HG03103 (cell line): ENCODE measurements around the gene UBL5.
"Not testable (repeated sequence)": the region's sequence is repeated elsewhere in the genome, so short reads cannot be mapped to it uniquely, and the experiment has no call there.

Experiments
- ATAC-seq: cut with Tn5 transposase; IDR thresholded peaks from one replicate; pipeline ENCODE4 v1.9.1; 2021; ENCODE audit warnings: low read depth; ENCODE audit not compliant: unreplicated experiment

Gene UBL5

GRCh38 chr19:9808855-9809824 is 18.6 kb upstream of the UBL5 start:
- ATAC-seq, result no peak

GRCh38 chr19:9811139-9811538 is 16.6 kb upstream of the UBL5 start:
- no peak for ATAC-seq

- no peak for ATAC-seq
Measured at GRCh38 chr19:9818175-9818733, 9.5 kb upstream of the UBL5 start.

- ATAC-seq, result peak; percentile 77
Measured at GRCh38 chr19:9818734-9819595, 8.8 kb upstream of the UBL5 start, which contains the start of gene FBXL12. Gene FBXL12, minus strand, starts transcription at chr19:9819079. Its CDS starts 266 bp downstream, at chr19:9818813.

- no peak for ATAC-seq
Measured at GRCh38 chr19:9819596-9819909, 8.2 kb upstream of the UBL5 start.

GRCh38 chr19:9820034-9820433 is 7.7 kb upstream of the UBL5 start:
- ATAC-seq, result not testable (repeated sequence)

- ATAC-seq, result no peak
Measured at GRCh38 chr19:9823816-9824215, 3.9 kb upstream of the UBL5 start.

GRCh38 chr19:9828551-9829063 is 889 bp downstream of the UBL5 start:
- no peak for ATAC-seq

- ATAC-seq, result no peak
Measured at GRCh38 chr19:9834307-9834725, 6.6 kb downstream of the UBL5 start.

GRCh38 chr19:9834726-9835506 is 7.2 kb downstream of the UBL5 start, which contains the start of gene PIN1:
Gene PIN1, plus strand, starts transcription at chr19:9835318. Its CDS starts 27 bp downstream, at chr19:9835345.
- peak; percentile 87 for ATAC-seq

GRCh38 chr19:9835507-9835949 is 7.8 kb downstream of the UBL5 start:
- ATAC-seq, result no peak

GRCh38 chr19:9836021-9836420 is 8.3 kb downstream of the UBL5 start:
- no peak for ATAC-seq

- ATAC-seq, result no peak
Measured at GRCh38 chr19:9838324-9838723, 10.6 kb downstream of the UBL5 start.

- no peak for ATAC-seq
Measured at GRCh38 chr19:9839415-9839814, 11.7 kb downstream of the UBL5 start.

- no peak for ATAC-seq
Measured at GRCh38 chr19:9842834-9843625, 15.3 kb downstream of the UBL5 start.

- ATAC-seq, result not testable (repeated sequence)
Measured at GRCh38 chr19:9843626-9844273, 16.0 kb downstream of the UBL5 start.

GRCh38 chr19:9847087-9847671 is 19.5 kb downstream of the UBL5 start:
- ATAC-seq, result no peak

- ATAC-seq, result no peak
Measured at GRCh38 chr19:9848060-9848459, 20.3 kb downstream of the UBL5 start.
